GM19397 (cell line): ENCODE results near the gene CD302.
"Not testable (repeated sequence)": the region's sequence is repeated elsewhere in the genome, so short reads cannot be mapped to it uniquely, and the experiment has no call there.

ENCODE experiments used
- ATAC-seq: cut with Tn5 transposase; IDR thresholded peaks from one replicate; pipeline ENCODE4 v1.9.1; 2021; ENCODE audit warnings: mild to moderate bottlenecking, moderate library complexity; ENCODE audit not compliant: unreplicated experiment

CD302 gene, protein sequence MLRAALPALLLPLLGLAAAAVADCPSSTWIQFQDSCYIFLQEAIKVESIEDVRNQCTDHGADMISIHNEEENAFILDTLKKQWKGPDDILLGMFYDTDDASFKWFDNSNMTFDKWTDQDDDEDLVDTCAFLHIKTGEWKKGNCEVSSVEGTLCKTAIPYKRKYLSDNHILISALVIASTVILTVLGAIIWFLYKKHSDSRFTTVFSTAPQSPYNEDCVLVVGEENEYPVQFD

GRCh38 chr2:159797543-159798375, at the start of gene CD302:
TSS of gene CD302 (minus strand) at chr2:159798208. CDS start at chr2:159798198, 10 bp downstream.
- peak; percentile 78 for ATAC-seq

- no peak for ATAC-seq
These were observed 48.6 kb upstream of the CD302 start for GRCh38 chr2:159846564-159846963.

DNA sequence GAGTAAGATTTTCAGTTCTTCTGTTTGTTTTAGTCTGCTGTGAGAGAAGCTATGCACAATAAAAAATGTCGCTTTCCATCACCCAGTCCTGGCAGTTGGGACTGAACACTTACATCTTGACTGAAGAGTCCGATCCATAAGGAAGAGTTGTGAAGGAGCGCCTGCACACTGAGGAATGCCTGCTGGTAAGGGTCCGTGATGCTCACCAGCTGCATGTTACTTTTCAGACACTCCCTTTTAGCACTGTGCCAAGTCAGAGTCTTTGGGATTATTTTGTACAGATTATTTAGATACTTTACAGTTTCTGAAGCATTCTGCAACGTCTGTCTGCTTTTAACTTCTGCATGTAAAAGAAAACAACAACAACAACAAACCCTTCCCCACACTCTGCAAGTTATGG, 42.6 kb upstream of the CD302 start:
- no peak for ATAC-seq

GRCh38 chr2:159832858-159833257, 34.9 kb upstream of the CD302 start:
- ATAC-seq = no peak

DNA sequence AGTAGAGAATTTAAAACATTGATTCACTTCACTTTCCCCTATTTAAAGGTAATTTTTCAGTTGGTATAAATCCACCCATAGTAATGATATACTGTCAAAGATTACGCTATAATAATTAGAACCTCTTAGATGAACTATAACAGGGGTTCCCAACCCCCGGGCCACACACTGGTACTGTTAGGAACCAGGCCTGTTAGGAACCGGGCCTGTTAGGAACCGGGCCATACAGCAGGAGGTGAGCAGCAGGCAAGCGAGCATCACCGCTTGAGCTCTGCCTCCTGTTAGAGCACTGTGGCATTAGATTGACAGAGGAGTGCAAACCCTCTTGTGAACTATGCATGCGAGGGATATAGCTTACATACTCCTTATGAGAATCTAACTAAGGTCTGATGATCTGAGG, 34.0 kb upstream of the CD302 start:
- no peak for ATAC-seq

DNA sequence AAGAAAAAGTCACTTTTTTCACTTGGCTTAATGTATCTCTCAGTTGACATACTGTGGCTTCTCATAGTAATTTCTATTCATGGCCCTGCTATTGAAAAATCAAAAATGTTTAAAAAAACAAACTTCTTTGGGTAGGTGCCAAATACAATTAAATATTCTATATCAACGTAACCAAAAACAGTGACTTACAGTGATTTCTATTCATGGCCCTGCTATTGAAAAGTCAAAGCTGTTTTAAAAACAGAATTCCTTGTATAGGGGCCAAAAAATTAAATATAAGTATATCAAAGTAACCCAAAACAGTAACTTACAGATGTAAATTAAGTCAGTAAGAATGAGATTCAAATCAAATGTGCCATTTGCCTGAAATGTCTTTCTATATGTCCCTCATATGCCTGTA, 31.4 kb upstream of the CD302 start:
- no peak for ATAC-seq

- no peak for ATAC-seq
These were observed 30.7 kb upstream of the CD302 start for GRCh38 chr2:159828738-159829137.

- ATAC-seq = not testable (repeated sequence)
These were observed 24.4 kb upstream of the CD302 start for GRCh38 chr2:159822478-159822833.

- not testable (repeated sequence) for ATAC-seq
These were observed 23.9 kb upstream of the CD302 start for GRCh38 chr2:159821775-159822477.

- ATAC-seq = no peak
These were observed 20.9 kb upstream of the CD302 start for GRCh38 chr2:159818940-159819339.

GRCh38 chr2:159817283-159817682, 19.3 kb upstream of the CD302 start:
- no peak for ATAC-seq

DNA sequence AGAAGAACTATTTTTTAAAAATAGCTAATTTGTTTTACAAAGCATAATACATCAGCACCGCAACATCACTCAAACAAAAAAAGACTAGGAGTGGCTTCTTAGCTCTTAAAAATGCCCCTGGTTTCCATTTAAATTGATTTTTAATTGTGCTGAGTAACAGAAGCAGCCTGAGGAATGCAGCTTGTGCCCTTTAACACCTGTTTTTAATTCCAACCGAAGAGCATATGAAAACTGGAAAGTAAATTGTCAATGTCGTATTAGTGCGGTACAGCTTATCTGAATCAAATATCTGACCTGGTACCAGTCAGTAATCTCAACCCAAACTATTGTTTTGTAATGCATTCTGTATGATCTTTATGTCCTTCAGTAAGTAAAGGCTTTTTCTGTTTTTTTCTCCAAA, 13.2 kb upstream of the CD302 start:
- no peak for ATAC-seq

DNA sequence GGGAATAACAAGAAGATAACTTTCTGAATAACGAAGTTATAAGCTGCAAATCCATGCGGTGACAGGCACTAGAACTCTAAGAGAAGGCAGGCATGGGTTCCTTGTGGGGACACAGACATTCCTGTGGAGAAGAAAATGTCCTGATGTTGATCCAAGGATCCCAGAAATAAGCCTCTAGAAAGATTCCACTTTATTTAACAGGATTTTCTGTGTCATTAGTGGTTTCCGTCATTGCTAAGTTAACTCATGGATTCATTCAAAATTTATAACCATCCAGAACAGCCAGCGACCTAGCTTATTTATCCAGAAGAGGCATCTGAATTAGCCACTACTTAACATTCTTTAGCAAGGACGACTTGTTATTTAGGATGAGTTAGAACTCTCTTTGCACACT, 10.0 kb upstream of the CD302 start:
- ATAC-seq = no peak

DNA sequence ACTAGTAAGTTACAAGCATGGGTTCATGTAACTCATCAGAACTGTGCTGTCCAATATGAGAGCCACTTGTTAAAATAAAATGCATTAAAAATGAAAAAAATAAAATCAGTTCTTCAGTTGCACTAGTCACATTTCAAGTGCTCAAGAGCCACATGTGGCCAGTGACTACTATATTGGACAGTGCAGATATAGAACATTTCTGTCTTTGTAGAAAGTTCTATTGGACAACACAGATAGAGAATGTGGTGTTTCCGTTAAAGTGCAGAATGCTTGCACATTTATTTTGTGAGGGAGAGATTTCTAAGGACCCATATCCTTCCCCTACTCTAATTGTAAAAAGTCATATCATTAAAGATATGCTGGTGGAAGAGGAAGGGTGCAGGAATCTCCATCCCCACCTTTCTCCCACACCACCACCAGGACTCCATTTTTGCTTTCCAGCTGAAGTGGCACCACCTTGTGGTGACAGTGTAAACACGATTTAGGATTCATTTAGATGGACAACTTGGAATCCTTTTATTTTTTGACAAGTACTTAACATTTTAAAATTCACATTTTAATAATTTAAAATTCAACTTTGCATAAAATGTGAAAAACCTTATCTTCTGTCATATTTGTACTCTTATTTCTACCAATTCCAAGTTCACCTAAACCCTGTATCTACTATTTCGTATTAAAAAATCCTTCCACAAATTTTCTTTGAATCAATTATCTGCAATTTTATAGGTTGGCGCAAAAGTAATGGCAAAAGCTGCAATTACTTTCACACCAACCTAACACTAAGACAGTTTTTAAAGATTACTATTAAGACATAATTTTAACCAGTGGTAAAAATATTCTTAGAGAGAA, 9.4 kb upstream of the CD302 start:
- no peak for ATAC-seq

DNA sequence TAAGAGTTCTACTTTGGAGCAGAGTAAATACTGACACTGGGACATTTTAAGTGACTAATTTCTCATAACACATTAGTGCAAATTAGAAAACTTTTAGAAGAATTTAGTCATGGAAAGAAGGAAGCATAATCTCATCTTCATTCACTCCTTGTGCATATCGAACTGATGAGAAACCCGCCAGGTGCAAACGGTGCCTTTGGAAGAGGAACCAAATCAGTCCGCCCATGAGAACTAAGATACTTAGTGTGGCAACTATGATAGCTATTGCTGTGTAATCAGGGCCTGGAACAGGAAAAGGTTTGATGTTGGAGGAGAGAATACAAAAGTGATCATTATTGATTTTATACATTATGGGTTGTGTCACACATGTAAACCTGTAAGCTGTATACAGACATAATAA, 6.9 kb upstream of the CD302 start:
- ATAC-seq = no peak

DNA sequence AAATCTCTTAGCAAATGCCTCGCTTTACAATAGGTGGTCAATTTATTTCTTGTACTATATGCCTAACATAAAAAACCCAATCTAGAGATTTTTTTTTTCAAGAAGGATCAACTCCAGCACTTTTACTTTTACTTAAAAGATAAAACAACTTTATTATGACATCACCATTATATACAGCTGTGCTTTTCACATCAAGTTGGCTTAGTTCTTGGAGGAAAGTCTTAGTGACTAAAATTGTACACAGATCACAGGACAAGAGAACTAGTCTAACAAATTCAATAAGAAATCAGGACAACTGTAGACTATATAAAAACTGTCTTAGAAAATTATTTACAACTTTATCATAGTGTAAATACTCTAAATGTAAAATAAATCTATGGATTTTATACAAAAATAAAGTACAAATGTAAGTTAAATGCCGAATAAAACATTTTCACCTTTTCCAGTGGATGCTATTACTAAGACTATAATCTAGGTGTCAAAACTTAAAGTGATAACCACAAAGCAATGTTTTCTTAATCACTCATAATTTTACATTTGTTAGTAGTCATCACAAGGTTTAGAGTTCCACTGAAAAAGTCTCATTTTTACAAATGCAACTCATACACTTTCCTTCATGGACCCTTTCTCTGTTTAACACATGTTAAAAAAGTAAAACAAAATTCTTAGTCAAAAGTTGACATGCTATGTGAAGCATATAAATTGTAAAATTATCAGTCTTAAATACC, 5.4 kb upstream of the CD302 start:
- ATAC-seq = no peak

DNA sequence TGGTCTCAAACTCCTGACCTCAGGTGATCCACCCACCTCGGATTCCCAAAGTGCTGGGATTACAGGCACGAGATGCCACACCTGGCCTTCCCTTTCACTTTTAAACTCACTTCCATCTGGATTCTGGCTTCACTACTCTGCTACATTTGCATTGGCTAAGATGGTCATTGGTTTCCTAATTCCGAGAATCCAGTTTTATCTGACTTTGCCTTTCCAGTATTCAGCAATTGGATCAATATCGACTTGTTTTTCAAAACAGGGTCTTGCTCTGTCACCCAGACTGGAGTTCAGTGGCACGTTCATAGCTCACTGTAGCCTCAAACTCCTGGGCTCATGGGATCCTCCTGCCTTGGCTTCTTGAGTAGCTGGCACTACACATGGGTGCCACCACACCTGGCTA, 4.7 kb upstream of the CD302 start:
- no peak for ATAC-seq

DNA sequence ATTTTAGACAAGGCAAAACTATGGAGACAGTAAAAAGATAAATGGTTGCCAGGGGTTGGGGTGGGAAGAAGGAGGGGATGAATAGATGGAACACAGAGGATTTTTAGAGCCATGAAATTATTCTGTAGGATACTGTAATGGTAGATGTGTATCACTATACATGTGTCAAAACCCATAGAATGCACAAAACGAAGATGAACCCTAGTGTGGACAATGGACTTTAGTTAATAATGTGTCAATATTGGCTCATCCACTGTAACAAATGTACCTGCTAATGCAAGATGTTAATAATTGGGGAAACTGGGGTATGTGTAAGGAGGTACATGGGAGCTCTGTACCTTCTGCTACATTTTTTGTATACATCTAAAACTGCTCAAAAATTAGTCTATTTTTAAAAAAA, 1.8 kb upstream of the CD302 start:
- ATAC-seq = no peak

DNA sequence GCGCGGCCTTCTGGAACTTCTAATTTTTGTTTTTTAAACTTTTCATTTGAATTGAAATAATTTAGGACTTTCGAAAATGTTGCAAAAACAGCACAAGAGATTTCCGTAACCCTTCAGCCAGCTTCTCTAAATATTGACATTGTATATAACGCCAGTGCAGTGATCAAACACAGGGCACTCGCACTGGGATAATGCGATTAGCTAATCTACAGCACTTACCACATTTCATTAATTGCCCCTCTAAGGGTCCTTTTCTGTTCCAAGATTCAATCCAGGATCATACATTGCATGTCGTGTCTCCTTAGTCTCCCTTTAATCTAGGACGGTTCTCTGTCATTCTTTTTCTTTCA, 343 bp upstream of the CD302 start:
- no peak for ATAC-seq

GRCh38 chr2:159797225-159797542, 824 bp downstream of the CD302 start:
- no peak for ATAC-seq
